HG03469 (cell line): ENCODE results near the gene GFPT2.

Experiments
- ATAC-seq: cut with Tn5 transposase; IDR thresholded peaks from one replicate; pipeline ENCODE4 v1.9.1; 2021; ENCODE audit warnings: mild to moderate bottlenecking, moderate library complexity, moderate number of reproducible peaks; ENCODE audit not compliant: unreplicated experiment

GFPT2 gene

GRCh38 chr5:180353048-180353979 lies at the start of gene GFPT2:
Gene GFPT2, minus strand, starts transcription at chr5:180353336. Its CDS starts 119 bp downstream, at chr5:180353217.
- ATAC-seq, result no peak

- no peak for ATAC-seq
Measured at GRCh38 chr5:180402716-180403115, 49.6 kb upstream of the GFPT2 start.

- no peak for ATAC-seq
Measured at GRCh38 chr5:180401229-180401907, 48.2 kb upstream of the GFPT2 start.

- no peak for ATAC-seq
Measured at GRCh38 chr5:180400416-180400815, 47.3 kb upstream of the GFPT2 start.

- ATAC-seq, result no peak
Measured at GRCh38 chr5:180399401-180400215, 46.5 kb upstream of the GFPT2 start.

GRCh38 chr5:180396926-180397325 lies 43.8 kb upstream of the GFPT2 start:
- no peak for ATAC-seq

- ATAC-seq, result no peak
Measured at GRCh38 chr5:180395540-180396274, 42.6 kb upstream of the GFPT2 start.

GRCh38 chr5:180394031-180394636 lies 41.0 kb upstream of the GFPT2 start:
- ATAC-seq, result no peak

- no peak for ATAC-seq
Measured at GRCh38 chr5:180391276-180391675, 38.1 kb upstream of the GFPT2 start.

GRCh38 chr5:180390441-180391190 lies 37.5 kb upstream of the GFPT2 start:
- ATAC-seq, result no peak

GRCh38 chr5:180389252-180390101 lies 36.3 kb upstream of the GFPT2 start:
- no peak for ATAC-seq

- no peak for ATAC-seq
Measured at GRCh38 chr5:180387798-180388197, 34.7 kb upstream of the GFPT2 start.

- no peak for ATAC-seq
Measured at GRCh38 chr5:180382926-180383325, 29.8 kb upstream of the GFPT2 start.

GRCh38 chr5:180381851-180382480 lies 28.8 kb upstream of the GFPT2 start:
- no peak for ATAC-seq

- no peak for ATAC-seq
Measured at GRCh38 chr5:180381428-180381827, 28.3 kb upstream of the GFPT2 start.

GRCh38 chr5:180380856-180381255 lies 27.7 kb upstream of the GFPT2 start:
- ATAC-seq, result no peak

GRCh38 chr5:180380441-180380840 lies 27.3 kb upstream of the GFPT2 start:
- no peak for ATAC-seq
